ENCODE results near the gene RPL38.

- TF ChIP-seq POLR2A (IDR thresholded peaks at IDR 0.05) = no peak
- TF ChIP-seq, protein P1, sequence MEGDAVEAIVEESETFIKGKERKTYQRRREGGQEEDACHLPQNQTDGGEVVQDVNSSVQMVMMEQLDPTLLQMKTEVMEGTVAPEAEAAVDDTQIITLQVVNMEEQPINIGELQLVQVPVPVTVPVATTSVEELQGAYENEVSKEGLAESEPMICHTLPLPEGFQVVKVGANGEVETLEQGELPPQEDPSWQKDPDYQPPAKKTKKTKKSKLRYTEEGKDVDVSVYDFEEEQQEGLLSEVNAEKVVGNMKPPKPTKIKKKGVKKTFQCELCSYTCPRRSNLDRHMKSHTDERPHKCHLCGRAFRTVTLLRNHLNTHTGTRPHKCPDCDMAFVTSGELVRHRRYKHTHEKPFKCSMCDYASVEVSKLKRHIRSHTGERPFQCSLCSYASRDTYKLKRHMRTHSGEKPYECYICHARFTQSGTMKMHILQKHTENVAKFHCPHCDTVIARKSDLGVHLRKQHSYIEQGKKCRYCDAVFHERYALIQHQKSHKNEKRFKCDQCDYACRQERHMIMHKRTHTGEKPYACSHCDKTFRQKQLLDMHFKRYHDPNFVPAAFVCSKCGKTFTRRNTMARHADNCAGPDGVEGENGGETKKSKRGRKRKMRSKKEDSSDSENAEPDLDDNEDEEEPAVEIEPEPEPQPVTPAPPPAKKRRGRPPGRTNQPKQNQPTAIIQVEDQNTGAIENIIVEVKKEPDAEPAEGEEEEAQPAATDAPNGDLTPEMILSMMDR (IDR thresholded peaks at IDR 0.05) = no peak
- TF ChIP-seq POLR2AphosphoS5 (IDR thresholded peaks at IDR 0.05) = no peak
These were observed 2.2 kb upstream of the RPL38 start for GRCh38 chr17:74201250-74201649.

All from suprapubic skin (tissue), 4 donors.